ENCODE results near the gene XKR7. TPM values are rescaled to one million over a fixed set of nuclear protein-coding genes. Genes with fewer than 3 reads are reported as not detected.
A peak's percentile ranks its signal among the peaks of the same experiment; 100 is the strongest.

The XKR7 gene
- total RNA-seq, 1 experiment from 2014 or later, result 1.3 TPM

GRCh38 chr20:32006841-32007786 lies 39.2 kb downstream of the XKR7 start:
- Histone ChIP-seq H2BK120ac (ENCODE audit: low read depth, low read length, poor library complexity, severe bottlenecking) (no peak overlapping the region), H4K91ac (ENCODE audit: insufficient read length, low read depth, low read length) (no peak overlapping the region), H3K4me1 (ENCODE audit: insufficient read depth, low read length) (peaks cover 2% of the 10 kb centered on the region; the same call in 1 of the 2 replicates), H3K23ac (ENCODE audit: insufficient read length, low read depth, low read length) (no peak overlapping the region), H2BK15ac (ENCODE audit: low read depth, low read length) (no peak overlapping the region), H4K8ac (replicated peaks; ENCODE audit: insufficient read length, low read depth, low read length) (no peak overlapping the region), H3K14ac (ENCODE audit: insufficient read depth, low read length) (no peak overlapping the region), H3K4ac (ENCODE audit: low read depth, low read length) (no peak overlapping the region), H2AK5ac (ENCODE audit: insufficient read length, low read length) (no peak overlapping the region), H3K9me3 (ENCODE audit: control insufficient read depth, low read depth, low read length) (no peaks in the 10 kb centered on the region), H3K79me1 (ENCODE audit: insufficient read depth, low read depth, low read length, poor library complexity, severe bottlenecking) (no peaks in the 10 kb centered on the region), H3K27ac (ENCODE audit: insufficient read length, low read depth, low read length) (no peak overlapping the region), H3K4me2 (ENCODE audit: insufficient read depth, insufficient read length, low read length) (no peak overlapping the region), H3K23me2 (ENCODE audit: insufficient read length, low read depth, low read length, poor library complexity, severe bottlenecking) (no peaks in the 10 kb centered on the region), H3T11ph (ENCODE audit: low read length) (no peak overlapping the region), H2AFZ (ENCODE audit: low read length) (no peak overlapping the region), H4K5ac (ENCODE audit: insufficient read length, low read depth, low read length) (no peak overlapping the region), H3K27me3 (ENCODE audit: insufficient read depth, low read length) (no peaks in the 10 kb centered on the region), H2BK12ac (ENCODE audit: insufficient read length, low read depth, low read length) (no peak overlapping the region), H3K9ac (ENCODE audit: extremely low read depth, insufficient read length, low read length) (no peak overlapping the region), H2BK5ac (ENCODE audit: insufficient read length, low read length) (no peak overlapping the region), H4K20me1 (ENCODE audit: control insufficient read depth, insufficient read depth, insufficient read length) (no peaks in the 10 kb centered on the region), H3K79me2 (ENCODE audit: insufficient read depth, low read length) (no peaks in the 10 kb centered on the region), H2BK20ac (ENCODE audit: low read depth, low read length, poor library complexity, severe bottlenecking) (no peak overlapping the region), H3K18ac (ENCODE audit: insufficient read length, low read depth, low read length) (peak overlapping the region; percentile 16), H3K56ac (ENCODE audit: insufficient read length, low read depth, low read length) (no peak overlapping the region)
- Mint-ChIP-seq H3K9me3 (no peaks in the 10 kb centered on the region; a peak in 1 of 5 replicates), H3K27ac (peak overlapping the region; percentile 69 to 92 (median 85)), H3K36me3 (ENCODE audit: insufficient read depth in 1 of 3, low read depth in 3 of 3) (no peaks in the 10 kb centered on the region), H3K4me1 (peaks cover 49 to 54% of the 10 kb centered on the region in 2 experiments), H3K27me3 (ENCODE audit: low read depth) (peaks cover 4% of the 10 kb centered on the region), H3K4me3 (peak overlapping the region; percentile 22 to 59; a peak in 3 of 5 replicates)
- no peak for DNase-seq
- TF ChIP-seq CTCF (conservative IDR thresholded peaks at IDR 0.05), result no peak
- WGBS (ENCODE audit: extremely low coverage, insufficient read length, low lambda C conversion rate), result no CpG with 5 or more reads among the region's 8 CpGs

Measured in H9 (cell line).